Stimulated activated naive CD8-positive, alpha-beta T cell treated with anti-CD3 and anti-CD28 coated beads, Interleukin-15, amount 100 ng/mL, for 72 hours (primary cell): ENCODE data around the gene ACO1.

ENCODE experiments used
- ATAC-seq: fragments of 150-1000 bp; cut with Tn5 transposase; 2 replicates; pipeline ENCODE4 v1.10.0; 2021; ENCODE audit warnings: mild to moderate bottlenecking, moderate library complexity
- DNase-seq, 2 donors: peaks; one replicate each; pipeline ENCODE4 v3.0.0; 2021 to 2022
- H3K27ac Mint-ChIP-seq, 2 donors: one replicate each; pipeline ENCODE4 v1.8.0; 2022; ENCODE audit warnings: mild to moderate bottlenecking in 2 of 2, mixed read lengths in 2 of 2, moderate library complexity in 2 of 2
- H3K27me3 Mint-ChIP-seq: one replicate; pipeline ENCODE4 v1.8.0; 2022; ENCODE audit warnings: mixed read lengths
- H3K4me1 Mint-ChIP-seq: one replicate; pipeline ENCODE4 v1.8.0; 2022; ENCODE audit warnings: mild to moderate bottlenecking, mixed read lengths
- H3K4me3 Mint-ChIP-seq, 2 donors: one replicate each; pipeline ENCODE4 v1.8.0; 2022; ENCODE audit warnings: mild to moderate bottlenecking in 2 of 2, mixed read lengths in 2 of 2, moderate library complexity in 1 of 2
- H3K9me3 Mint-ChIP-seq, 2 donors: one replicate each; pipeline ENCODE4 v1.8.0; 2022; ENCODE audit warnings: mixed read lengths in 2 of 2

ACO1 gene

DNA sequence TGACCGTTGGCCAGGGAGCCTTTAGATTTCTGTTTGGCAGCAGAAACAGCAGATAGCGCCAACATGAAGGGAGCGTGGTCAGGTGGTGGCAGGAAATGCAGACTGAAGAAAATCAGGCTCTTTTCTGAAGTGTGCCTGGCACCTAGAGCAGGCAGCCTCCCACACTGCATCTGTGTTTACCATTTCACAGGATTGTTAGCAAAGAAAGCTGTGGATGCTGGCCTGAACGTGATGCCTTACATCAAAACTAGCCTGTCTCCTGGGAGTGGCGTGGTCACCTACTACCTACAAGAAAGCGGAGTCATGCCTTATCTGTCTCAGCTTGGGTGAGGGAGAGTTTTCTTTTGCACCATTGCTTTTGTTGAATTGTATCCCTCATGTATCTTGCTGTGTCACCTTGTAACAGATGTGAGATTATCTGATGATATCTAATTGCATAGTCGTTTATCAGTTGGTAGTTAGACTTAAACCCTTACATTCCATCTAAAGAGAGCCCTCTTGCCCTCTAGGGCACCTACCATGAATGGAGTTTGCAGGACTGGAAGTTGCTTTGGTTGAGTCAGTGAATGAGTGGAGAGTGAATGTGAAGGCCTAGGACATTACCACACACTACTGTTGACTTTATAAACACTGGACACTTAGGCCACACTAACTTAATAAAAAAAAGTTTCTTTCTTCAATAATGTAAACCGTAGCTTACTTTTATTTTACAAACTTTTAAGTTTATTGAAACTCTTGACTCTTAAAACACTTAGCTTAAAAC, 42.8 kb downstream of the ACO1 start:
- ATAC-seq, result no peak
- no peak for DNase-seq
- Mint-ChIP-seq H3K4me3 (no peak overlapping the region), H3K4me1 (no peaks in the 10 kb centered on the region), H3K27me3 (no peaks in the 10 kb centered on the region), H3K27ac (no peak overlapping the region), H3K9me3 (no peaks in the 10 kb centered on the region)

DNA sequence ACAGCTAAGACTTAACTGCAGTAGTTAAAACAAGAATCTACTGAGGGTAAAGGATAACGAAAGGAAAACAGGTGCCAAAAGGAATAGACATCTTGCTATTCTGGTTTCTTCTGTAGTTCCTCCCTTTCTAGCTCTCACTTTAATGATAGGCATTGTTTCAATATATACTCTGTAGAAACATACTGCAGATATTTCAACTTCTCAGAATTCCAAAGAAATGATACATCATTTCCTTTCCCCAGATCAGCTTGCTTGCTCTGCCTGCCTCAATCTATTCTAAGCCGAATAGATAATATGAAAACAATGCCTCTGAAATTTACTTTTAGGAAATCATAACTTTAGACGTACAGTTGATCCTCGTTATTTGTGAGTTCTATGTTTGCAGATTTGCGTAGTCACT, 46.3 kb downstream of the ACO1 start:
- H3K4me1 Mint-ChIP-seq, result no peaks in the 10 kb centered on the region

DNA sequence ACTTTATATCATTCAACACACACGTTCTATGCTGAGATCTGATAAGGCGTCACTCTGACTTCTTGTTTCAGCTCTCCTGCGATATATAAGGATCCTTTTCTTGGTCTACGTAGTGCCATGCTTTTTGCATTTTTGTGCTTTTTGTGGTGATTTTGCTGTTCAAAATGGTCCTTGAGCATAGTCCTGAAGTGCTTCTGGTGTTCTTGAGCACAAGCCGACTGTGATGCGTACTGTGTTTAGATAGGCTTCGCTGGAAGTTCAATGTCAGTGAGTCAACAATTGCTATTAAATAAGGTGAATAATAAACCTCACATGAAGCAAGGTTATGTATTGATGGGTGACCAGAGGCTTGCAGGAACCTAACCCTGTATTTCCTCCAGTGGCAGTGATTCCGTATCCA, 46.8 kb downstream of the ACO1 start:
- ATAC-seq, result no peak
- H3K9me3 Mint-ChIP-seq, result no peaks in the 10 kb centered on the region
- H3K27me3 Mint-ChIP-seq, result no peaks in the 10 kb centered on the region
- no peak overlapping the region for H3K4me3 Mint-ChIP-seq
- DNase-seq, result no peak
- no peak overlapping the region for H3K27ac Mint-ChIP-seq
- H3K4me1 Mint-ChIP-seq, result no peaks in the 10 kb centered on the region

More for the DNA sequence above, 46.3 kb downstream of the ACO1 start:
- no peak overlapping the region for H3K27ac Mint-ChIP-seq
- ATAC-seq (no peak), DNase-seq (no peak)
- no peaks in the 10 kb centered on the region for H3K9me3 Mint-ChIP-seq
- no peak overlapping the region for H3K4me3 Mint-ChIP-seq
- H3K27me3 Mint-ChIP-seq, result no peaks in the 10 kb centered on the region

DNA sequence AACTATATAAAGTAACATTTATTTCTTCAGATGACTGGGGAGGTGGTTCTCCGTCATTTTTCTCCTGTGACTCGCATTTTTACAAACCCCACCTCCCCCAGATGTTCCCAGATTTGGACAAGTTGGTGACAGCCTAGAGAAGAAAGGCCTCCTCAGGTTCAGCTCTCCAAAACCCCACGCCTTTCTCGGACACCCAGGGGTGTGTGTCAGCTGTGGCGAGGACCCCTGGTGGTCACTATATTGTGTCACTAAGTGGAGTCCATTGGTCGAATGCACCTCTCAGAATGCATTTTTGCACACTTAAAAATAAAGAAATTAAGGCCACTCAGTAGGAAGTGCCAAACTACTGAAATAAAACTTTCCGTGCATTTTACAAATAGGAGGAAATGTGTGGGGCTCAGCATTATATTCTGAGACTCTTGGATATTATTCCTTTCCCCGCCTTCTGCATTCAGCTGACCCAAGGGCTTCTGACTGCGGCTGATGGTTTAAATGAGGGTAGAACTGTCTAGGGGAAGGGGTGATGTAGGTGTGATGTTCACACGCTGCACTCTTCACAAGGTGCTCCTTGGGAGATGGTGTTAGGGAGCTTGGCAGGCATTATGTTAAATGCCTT, 47.6 kb downstream of the ACO1 start:
- Mint-ChIP-seq H3K9me3 (no peaks in the 10 kb centered on the region), H3K27ac (no peak overlapping the region), H3K4me1 (no peaks in the 10 kb centered on the region), H3K27me3 (no peaks in the 10 kb centered on the region), H3K4me3 (no peak overlapping the region)
- DNase-seq, result peak; percentile 14 to 18
- ATAC-seq, result peak; percentile 57

DNA sequence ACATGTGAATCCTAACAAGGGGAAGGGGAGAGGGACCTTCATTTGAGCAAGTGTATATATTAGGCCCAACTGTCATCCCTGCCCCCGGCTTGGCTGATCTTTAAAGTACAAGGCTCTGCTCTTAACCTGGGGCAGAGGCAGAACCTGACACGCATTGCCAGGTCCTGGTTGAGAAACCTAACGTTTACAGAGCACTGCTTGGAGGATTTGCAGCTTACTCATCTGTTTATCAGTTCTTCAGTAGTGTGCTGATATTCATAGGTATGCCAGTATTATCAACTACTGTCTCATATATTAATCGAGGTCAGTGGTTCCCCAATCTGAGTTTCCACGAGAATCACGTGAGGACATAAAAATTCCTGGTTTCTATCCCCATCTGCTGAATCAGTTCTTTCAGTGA, 50.4 kb downstream of the ACO1 start:
- H3K27ac Mint-ChIP-seq, result peak overlapping the region in 1 of 2 donors; percentile 51
- ATAC-seq (no peak), DNase-seq (no peak)
- H3K27me3 Mint-ChIP-seq, result no peaks in the 10 kb centered on the region
- no peak overlapping the region for H3K4me3 Mint-ChIP-seq
- H3K9me3 Mint-ChIP-seq, result no peaks in the 10 kb centered on the region
- H3K4me1 Mint-ChIP-seq, result no peaks in the 10 kb centered on the region

DNA sequence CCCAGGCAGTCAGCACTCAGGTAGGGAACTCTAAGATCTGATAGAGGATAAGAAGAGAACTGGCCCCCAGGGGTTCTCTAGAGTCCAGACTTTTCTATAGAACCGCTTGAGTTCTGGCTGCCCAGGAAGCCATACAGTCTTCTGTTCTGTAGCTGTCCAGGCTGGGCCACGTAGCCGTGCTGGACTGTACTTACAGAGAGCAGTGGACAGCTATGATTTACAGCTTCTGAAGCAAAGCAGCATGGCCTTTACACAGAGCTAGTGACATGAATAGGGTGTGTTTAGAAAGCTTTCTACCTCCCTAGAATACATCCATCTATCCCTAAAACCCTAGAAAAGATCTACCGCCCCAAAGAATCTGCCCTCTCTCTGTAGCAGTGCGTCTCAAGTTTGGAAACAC, 57.2 kb downstream of the ACO1 start:
- H3K4me1 Mint-ChIP-seq, result no peaks in the 10 kb centered on the region
- no peaks in the 10 kb centered on the region for H3K9me3 Mint-ChIP-seq
- no peaks in the 10 kb centered on the region for H3K27me3 Mint-ChIP-seq
- no peak for ATAC-seq
- H3K4me3 Mint-ChIP-seq, result no peak overlapping the region
- no peak overlapping the region for H3K27ac Mint-ChIP-seq
- no peak for DNase-seq

DNA sequence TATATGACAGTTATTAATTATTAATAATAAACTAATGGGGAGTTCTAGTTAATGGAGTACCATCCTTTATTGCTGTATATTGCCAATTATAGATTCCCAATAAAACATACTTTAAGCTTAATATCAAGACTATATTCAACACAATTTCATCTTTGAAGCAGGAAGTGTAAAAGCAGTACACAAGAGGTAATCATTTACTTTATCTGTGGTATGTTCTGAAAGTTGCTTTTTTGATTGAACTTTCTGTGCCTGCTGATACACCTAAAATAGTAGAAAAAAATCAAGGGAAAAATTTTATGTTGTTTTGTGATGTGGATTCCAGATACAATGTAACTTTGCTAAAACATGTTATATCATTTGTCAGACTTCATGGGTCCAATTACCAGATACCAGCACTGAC, 58.0 kb downstream of the ACO1 start:
- ATAC-seq (no peak), DNase-seq (no peak)
- Mint-ChIP-seq H3K4me3 (no peak overlapping the region), H3K4me1 (no peaks in the 10 kb centered on the region), H3K27ac (no peak overlapping the region), H3K27me3 (no peaks in the 10 kb centered on the region), H3K9me3 (no peaks in the 10 kb centered on the region)

DNA sequence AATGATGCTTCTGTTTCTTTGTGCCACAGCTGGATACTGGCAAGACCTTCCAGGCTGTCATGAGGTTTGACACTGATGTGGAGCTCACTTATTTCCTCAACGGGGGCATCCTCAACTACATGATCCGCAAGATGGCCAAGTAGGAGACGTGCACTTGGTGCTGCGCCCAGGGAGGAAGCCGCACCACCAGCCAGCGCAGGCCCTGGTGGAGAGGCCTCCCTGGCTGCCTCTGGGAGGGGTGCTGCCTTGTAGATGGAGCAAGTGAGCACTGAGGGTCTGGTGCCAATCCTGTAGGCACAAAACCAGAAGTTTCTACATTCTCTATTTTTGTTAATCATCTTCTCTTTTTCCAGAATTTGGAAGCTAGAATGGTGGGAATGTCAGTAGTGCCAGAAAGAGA, 65.5 kb downstream of the ACO1 start:
- H3K4me3 Mint-ChIP-seq, result no peak overlapping the region
- no peaks in the 10 kb centered on the region for H3K4me1 Mint-ChIP-seq
- H3K27ac Mint-ChIP-seq, result peak overlapping the region in 1 of 2 donors; percentile 21
- no peak for ATAC-seq
- H3K9me3 Mint-ChIP-seq, result no peaks in the 10 kb centered on the region
- H3K27me3 Mint-ChIP-seq, result no peaks in the 10 kb centered on the region
- DNase-seq, result no peak

DNA sequence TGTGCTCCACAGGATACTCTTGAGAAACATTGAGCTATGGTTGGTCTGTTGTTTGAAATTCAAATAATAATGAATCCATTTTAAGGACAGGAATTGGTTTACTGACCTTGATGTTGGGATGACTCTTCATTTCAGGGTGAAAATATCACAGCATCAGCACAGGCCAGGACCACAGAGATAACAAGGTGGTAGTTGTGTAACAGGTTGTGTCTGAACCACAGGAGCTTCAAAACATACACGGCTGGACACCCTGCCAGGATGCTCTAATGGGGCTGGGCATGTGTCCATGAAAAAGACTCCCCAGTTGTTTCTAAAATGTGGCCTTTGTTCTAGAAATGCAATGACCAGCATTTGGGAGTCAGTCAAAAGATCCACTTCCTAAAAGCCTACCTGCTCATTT, 69.8 kb downstream of the ACO1 start:
- no peak overlapping the region for H3K27ac Mint-ChIP-seq
- no peaks in the 10 kb centered on the region for H3K27me3 Mint-ChIP-seq
- no peaks in the 10 kb centered on the region for H3K4me1 Mint-ChIP-seq
- DNase-seq, result no peak
- no peaks in the 10 kb centered on the region for H3K9me3 Mint-ChIP-seq
- no peak for ATAC-seq
- no peak overlapping the region for H3K4me3 Mint-ChIP-seq

DNA sequence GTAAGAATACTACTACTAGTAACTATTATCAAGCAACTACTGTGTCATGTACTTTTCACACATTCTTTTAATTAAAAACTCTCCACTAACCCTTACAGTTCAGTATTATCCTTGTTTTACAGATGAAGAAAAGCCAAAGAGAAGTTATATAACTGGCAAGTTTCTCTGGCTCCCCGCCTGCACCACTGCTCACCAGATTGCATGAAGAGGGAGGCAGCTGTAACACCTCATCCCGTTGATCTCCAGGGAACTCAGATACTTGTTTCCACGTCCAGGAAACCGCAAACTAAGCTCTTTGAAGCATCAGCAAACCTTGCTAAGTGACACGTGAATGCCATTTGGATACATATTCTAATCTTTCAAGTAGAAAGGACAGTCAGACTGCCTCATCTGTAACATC, 71.3 kb downstream of the ACO1 start:
- no peaks in the 10 kb centered on the region for H3K4me1 Mint-ChIP-seq

DNA sequence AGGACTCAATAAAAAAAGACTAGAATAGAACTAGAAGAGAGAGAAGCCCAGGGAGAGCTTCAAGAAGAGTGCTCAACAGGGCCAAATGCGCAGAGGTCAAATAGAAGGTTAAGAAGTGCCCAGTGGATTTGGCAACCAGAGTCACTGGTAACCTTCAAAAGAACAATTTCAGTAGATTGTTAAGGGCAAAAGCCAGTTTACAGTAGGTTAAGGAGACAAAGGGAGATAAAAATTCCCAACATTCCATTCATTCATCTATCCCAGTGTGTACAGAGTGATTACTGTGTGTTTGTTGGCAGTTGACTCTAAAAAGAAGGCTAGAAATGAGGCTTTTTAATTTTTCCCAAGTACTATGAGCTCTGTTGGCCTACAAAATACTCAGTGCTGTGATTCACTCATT, 72.1 kb downstream of the ACO1 start:
- H3K9me3 Mint-ChIP-seq, result no peaks in the 10 kb centered on the region
- peak overlapping the region in 1 of 2 donors; percentile 60 for H3K27ac Mint-ChIP-seq
- H3K4me3 Mint-ChIP-seq, result no peak overlapping the region
- H3K4me1 Mint-ChIP-seq, result no peaks in the 10 kb centered on the region
- H3K27me3 Mint-ChIP-seq, result no peaks in the 10 kb centered on the region
- ATAC-seq (no peak), DNase-seq (no peak)

More for the DNA sequence above, 71.3 kb downstream of the ACO1 start:
- no peak overlapping the region for H3K27ac Mint-ChIP-seq
- ATAC-seq (no peak), DNase-seq (no peak)
- no peaks in the 10 kb centered on the region for H3K27me3 Mint-ChIP-seq
- no peaks in the 10 kb centered on the region for H3K9me3 Mint-ChIP-seq
- H3K4me3 Mint-ChIP-seq, result no peak overlapping the region

DNA sequence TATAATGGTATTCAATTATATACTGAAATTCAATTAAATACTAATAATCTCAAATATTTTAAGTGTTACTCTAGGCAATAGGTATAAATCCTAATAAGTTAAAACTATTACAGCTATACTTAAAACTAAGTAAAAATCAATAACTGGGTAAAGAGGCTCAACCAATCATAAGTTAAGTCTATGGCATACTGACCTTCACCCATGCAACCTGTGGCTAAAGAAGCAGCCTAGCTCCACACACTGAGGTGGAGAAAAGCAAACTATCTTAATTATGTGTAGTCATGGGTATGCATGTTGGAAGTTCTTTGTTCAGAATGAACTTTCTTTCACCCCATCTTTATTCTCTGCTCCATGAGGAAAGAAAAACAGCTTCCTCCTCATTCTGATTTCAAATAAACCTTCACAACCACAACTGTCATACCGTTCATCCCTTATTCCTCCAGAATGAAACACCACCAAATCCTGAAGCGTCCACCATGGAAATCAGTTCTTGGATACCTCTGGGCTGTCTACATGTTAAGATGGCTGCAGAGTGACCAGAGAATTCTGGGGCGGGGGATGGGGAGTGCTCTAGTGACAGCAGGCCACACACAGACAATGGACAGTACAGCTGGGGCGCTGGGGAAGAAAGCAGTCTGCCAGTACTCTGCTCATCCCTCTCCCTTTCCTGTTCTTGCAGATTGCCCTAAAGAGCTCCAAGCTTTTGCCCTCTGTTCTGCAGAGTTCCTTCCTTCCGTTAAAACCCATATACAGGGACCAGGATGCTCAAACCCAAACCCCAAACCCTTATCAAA, 79.3 kb downstream of the ACO1 start:
- H3K4me3 Mint-ChIP-seq, result no peak overlapping the region
- ATAC-seq, result no peak
- DNase-seq, result no peak
- peak overlapping the region in 1 of 2 donors; percentile 80 for H3K27ac Mint-ChIP-seq
- H3K9me3 Mint-ChIP-seq, result no peaks in the 10 kb centered on the region
- H3K27me3 Mint-ChIP-seq, result no peaks in the 10 kb centered on the region
- no peaks in the 10 kb centered on the region for H3K4me1 Mint-ChIP-seq

DNA sequence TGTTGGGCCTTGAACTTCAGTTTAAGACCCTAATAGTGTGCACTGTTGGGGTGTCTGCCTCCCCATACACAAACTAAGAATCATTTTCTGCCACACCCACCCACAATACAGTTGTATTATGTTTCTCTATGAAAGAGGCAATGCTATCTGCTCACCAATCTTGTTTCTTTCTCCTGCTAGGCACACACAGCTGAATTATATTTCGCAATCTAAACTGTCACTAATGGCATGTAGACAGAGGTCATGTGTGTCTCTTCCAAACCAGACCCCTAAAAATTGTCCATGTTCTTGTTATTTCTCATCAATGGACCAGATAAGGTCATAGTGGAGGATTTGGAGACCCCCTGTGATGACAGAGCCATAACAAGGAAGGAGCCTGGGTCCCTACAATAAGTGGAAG, 84.3 kb downstream of the ACO1 start:
- H3K9me3 Mint-ChIP-seq, result no peaks in the 10 kb centered on the region
- no peak overlapping the region for H3K4me3 Mint-ChIP-seq
- H3K4me1 Mint-ChIP-seq, result no peaks in the 10 kb centered on the region
- peak overlapping the region in 1 of 2 donors; percentile 85 for H3K27ac Mint-ChIP-seq
- ATAC-seq (no peak), DNase-seq (no peak)
- no peaks in the 10 kb centered on the region for H3K27me3 Mint-ChIP-seq

DNA sequence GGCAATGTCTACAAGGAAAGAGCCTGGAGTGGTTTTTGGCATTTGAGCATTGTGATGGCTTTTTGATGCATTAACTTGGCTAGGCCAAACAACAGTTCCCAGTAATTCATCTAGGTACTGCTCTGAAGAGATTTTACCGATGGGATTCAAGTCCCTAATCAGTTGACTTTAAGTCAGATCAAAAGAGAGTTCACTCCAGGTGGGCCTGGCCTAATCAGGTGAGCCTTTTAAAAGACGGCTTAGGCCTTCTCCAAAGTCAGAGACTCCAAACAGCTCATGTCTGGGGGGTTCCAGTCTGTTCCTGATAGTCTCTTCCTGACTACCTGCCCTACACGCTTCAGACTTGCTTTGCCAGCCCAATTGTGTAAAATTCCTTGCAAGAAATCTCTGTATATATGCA, 87.9 kb downstream of the ACO1 start:
- H3K27me3 Mint-ChIP-seq, result no peaks in the 10 kb centered on the region
- DNase-seq, result no peak
- H3K4me3 Mint-ChIP-seq, result no peak overlapping the region
- no peak overlapping the region for H3K27ac Mint-ChIP-seq
- no peaks in the 10 kb centered on the region for H3K4me1 Mint-ChIP-seq
- no peak for ATAC-seq
- no peaks in the 10 kb centered on the region for H3K9me3 Mint-ChIP-seq

DNA sequence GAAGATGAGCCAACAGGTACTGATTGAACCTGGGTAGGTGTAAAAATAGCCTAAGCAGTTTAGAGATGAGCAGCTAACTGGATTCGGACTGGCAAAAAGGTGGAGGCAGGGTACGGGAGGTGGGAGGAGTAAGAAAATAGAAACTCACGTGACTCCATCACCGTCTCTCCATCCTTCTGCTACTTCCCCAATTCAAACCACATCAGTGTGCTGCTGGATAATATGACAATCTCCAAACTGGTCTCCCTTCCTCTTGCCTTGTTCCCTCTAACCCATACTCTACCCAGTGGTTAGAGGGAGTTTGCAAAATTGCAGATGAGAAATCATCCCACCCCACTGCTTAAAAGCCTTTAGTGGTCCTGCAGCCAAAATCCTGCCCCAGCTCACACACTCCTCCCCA, 98.9 kb downstream of the ACO1 start:
- DNase-seq, result no peak
- no peak overlapping the region for H3K27ac Mint-ChIP-seq
- no peaks in the 10 kb centered on the region for H3K9me3 Mint-ChIP-seq
- no peaks in the 10 kb centered on the region for H3K4me1 Mint-ChIP-seq
- H3K27me3 Mint-ChIP-seq, result no peaks in the 10 kb centered on the region
- no peak for ATAC-seq
- H3K4me3 Mint-ChIP-seq, result no peak overlapping the region

DNA sequence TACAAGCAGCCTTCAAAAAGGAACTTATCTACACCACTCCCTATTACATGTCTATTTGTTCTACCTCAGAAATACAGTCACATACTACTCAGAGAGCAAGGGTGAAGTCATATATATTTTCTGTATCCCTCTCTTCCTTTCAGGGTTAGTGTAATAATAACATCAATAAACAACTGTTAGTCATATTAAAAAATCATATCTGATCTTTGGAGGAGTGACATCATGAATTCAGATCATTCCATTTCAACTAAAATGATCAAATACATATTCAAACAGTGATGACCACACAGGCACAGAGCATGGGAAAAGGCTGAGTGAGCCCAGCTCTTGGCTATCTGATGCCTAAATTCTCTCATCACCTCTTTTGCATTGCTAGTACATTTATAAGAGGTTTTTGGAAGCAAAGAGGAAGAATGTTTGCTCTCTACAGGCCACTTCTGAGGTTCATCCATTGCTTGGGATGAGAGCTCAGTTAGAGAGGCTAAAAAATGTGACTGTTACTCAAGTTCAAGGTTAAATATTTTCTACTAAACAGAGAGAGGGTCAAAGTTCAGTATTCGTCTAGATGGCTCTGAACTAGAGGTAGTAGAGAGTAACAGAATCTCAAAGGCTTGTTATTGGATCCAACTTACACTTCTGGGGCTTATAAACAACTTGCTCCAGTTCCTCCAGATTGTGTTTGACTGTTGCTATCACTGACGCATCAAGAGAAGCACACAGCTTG, 102.6 kb downstream of the ACO1 start:
- Mint-ChIP-seq H3K9me3 (no peaks in the 10 kb centered on the region), H3K4me1 (no peaks in the 10 kb centered on the region), H3K27me3 (no peaks in the 10 kb centered on the region), H3K27ac (no peak overlapping the region), H3K4me3 (no peak overlapping the region)
- ATAC-seq (no peak), DNase-seq (no peak)
